NCI-H2029 (cell line): ENCODE results near the gene PSEN1.
A peak's percentile ranks its signal among the peaks of the same experiment; 100 is the strongest.

Experiments used
- DNase-seq: peaks from one replicate; lab custom pipeline; 2025; lab: John Stamatoyannopoulos, UW

Gene PSEN1

DNA sequence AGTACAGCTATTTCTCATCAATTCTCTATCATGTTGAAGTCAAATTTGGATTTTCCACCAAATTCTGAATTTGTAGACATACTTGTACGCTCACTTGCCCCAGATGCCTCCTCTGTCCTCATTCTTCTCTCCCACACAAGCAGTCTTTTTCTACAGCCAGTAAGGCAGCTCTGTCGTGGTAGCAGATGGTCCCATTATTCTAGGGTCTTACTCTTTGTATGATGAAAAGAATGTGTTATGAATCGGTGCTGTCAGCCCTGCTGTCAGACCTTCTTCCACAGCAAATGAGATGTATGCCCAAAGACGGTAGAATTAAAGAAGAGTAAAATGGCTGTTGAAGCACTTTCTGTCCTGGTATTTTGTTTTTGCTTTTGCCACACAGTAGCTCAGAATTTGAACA lies 83.8 kb downstream of the PSEN1 start:
- no peak for DNase-seq

DNA sequence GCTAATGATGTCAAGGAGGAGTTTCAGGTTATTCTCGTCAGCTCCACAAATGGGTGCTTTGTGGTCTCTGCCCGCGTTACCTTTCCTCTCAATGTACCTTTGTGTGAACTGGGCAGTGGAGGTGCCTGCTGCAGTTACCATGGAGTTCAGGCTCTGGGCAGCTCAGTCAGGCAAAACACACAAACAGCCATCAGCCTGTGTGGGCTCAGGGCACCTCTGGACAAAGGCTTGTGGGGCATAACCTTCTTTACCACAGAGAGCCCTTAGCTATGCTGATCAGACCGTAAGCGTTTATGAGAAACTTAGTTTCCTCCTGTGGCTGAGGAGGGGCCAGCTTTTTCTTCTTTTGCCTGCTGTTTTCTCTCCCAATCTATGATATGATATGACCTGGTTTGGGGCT lies 84.3 kb downstream of the PSEN1 start:
- no peak for DNase-seq

DNA sequence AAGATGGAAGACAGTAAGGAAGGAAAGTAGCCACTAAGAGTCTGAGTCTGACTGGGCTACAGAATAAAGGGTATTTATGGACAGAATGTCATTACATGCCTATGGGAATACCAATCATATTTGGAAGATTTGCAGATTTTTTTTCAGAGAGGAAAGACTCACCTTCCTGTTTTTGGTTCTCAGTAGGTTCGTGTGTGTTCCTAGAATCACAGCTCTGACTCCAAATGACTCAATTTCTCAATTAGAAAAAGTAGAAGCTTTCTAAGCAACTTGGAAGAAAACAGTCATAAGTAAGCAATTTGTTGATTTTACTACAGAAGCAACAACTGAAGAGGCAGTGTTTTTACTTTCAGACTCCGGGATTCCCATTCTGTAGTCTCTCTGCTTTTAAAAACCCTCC lies 85.6 kb downstream of the PSEN1 start:
- no peak for DNase-seq

DNA sequence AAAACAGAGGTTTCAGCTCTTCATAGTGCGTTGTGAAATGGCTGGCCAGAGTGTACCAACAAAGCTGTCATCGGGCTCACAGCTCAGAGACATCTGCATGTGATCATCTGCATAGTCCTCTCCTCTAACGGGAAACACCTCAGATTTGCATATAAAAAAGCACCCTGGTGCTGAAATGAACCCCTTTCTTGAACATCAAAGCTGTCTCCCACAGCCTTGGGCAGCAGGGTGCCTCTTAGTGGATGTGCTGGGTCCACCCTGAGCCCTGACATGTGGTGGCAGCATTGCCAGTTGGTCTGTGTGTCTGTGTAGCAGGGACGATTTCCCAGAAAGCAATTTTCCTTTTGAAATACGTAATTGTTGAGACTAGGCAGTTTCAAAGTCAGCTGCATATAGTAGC lies 86.7 kb downstream of the PSEN1 start:
- no peak for DNase-seq

DNA sequence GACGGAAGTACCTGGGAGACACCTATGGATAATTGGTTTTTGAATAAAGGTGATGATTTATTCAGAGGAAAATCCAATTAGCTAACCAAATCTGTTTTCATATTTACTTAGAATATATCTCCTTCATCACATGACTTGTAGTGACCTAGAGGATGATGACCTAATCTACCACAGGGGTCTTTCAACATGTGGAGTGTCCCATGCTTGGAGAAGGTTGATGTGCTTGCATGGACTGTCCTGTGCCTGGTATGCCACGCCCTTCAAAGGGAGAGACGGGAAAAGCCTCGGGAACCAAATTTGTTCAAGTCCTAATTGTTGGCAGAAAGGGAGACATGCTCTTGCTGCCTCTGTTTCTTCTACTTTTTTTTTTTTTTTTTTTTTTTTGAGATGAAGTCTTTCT lies 89.2 kb downstream of the PSEN1 start:
- no peak for DNase-seq

DNA sequence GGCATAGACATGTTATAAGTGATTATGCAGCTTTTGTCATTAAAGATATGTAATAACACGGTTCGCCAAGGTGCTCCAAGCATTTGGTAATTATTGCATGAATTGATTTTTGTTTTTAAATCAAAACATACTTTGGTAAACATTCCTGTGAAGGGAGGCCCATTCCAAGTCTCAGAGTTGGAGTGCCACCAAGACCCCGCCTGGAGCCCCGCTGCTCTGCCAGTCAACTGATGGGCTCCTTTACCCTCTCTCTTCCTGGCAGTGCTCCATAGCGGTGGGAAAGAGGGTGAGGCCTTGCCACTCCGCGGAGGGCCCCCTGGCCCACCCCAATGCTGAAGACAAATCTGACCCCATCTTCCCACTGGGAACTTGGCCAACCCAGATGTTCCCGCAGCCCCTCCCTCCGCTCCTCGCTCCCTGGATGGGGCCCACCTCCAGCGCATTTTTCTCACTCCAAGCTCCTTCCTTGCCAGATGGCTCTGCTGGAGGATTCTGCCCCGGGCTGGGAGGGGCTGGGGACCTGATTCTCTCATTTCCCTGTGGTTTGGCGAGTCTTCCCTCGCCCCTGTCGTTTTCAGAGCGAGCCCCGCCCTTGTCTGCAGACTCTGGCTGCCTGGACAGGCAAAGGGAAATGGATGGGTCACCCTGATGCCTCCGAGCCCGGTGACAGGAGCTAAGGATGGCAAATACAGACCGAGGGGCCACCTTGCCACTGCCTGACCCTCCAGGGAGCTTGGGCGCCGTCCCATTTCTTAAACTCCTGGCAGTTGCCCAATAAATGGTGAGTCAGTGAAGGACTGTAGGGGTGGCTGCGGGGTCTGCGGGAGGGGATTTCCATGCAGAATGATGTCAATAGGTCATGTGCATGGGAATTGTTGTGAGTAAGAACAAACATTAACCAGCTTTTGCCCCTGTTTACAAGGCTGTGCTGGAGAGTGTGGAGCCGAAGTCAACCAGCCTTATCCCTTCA lies 91.8 kb downstream of the PSEN1 start:
- DNase-seq = no peak

DNA sequence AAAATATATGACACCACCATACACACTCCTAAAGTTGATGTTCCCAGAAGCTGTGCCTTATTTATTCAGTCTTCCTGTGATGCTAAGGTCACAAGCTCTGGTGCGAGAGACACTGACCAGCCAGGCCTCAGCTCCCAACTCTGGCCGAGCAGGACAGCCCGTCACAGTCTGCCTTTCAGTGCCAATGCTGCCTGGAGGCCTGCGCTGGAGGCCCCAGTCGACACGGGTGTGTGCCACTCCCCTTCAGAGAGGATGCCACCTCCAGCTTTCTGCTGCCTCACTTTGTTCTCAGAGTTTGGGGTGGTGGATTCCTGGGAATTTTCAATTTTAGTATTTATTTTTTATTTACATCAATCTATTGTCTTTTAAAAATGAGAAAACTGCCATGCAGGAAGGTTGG lies 93.7 kb downstream of the PSEN1 start:
- DNase-seq = no peak

DNA sequence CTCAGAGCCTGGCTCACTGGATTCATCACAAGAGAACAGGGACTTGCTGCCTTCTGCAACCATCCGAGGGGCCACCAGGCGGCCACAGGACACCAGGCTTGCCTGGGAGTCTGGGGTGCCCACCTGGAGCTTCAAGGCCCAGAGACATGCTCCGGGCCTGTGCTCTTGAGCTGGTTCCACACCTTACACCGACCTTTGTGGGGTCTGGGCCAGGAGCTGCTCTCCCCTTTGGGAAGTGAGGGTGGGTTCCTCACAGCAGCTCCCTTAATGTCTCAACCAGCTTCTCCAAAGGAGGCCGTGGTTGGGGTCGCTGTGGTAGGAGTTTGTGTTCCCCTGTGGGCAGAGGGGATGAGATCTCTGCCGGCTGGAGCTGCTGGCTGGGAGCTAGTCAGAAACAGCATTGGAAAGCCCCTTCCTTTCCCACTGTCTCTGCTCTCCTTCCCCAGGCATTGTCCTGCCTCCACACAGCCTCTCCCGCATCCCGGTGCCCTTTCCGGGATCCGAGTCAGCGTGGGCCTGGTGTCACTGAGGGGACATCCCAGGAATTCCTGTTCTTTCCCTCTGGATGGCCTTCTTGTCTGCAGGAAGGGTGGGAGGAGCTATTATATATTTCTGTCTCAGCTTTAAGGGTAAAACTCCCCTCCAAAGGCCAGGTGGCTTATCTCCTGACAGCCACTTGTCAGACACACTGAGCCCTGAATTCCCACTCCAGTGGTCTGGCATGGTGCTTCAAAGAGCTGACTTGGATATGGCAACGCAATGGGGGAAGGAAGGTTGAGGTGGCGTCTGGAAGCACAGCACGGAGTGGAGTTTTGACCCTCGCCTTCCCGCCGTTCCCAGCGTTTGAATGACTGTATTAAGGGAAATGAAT lies 95.9 kb downstream of the PSEN1 start:
- DNase-seq = no peak

DNA sequence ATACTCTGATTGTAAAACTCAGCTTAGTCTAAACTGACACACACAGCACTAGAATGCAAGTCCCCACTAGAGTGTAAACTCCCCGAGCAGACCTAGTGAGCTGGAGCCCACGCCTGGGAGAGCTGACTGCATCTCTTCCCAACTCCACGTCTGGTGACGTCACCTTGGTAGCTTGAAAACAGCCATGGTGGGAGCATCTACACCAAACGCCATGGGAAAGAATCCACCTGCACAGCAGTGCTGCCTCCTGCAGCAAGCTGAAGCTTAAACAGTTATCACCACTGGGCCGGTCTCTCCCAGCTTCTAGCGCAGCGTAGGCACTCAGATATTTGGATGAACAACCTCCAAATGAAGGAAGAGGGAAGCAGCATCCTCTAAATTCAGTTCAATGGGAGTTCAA lies 96.7 kb downstream of the PSEN1 start:
- no peak for DNase-seq

DNA sequence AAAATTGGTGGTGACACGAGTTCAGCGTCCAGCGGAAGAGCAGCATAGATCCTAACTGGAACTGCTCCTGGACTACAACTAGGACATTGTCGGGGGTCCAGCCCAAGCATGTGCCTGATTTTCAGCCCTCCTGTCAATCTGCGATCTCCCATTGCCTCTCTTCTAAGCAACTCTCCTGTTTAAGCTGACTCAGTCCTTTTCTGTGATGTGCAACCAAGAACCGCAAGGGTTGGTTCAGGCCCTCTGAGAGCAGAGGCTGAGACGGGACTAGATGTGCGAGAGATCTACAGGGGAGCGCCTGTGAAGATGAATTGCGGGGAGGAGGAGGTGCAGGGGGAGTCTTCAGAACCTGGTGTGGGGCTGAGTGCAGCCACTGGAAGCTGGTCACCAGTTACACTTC lies 97.3 kb downstream of the PSEN1 start:
- DNase-seq = no peak

DNA sequence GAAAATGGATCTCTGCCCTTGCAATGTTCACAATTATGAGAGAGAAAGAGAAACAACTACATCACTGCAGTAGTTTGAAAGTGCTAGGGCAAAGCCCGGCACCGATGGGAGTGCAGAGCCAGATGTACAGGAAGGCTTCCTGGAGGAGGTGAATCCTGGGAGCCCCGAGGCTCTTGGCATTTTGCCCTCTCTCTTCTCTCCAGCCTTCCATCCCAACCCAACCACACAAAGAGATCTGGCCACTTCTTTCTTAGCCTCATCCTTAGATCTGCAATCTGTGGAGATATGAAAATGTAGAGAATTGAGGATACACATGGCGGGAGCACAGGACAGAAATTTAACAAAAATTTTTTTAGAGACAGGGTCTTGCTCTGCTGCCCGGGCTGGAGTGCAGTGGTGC lies 97.7 kb downstream of the PSEN1 start:
- no peak for DNase-seq

DNA sequence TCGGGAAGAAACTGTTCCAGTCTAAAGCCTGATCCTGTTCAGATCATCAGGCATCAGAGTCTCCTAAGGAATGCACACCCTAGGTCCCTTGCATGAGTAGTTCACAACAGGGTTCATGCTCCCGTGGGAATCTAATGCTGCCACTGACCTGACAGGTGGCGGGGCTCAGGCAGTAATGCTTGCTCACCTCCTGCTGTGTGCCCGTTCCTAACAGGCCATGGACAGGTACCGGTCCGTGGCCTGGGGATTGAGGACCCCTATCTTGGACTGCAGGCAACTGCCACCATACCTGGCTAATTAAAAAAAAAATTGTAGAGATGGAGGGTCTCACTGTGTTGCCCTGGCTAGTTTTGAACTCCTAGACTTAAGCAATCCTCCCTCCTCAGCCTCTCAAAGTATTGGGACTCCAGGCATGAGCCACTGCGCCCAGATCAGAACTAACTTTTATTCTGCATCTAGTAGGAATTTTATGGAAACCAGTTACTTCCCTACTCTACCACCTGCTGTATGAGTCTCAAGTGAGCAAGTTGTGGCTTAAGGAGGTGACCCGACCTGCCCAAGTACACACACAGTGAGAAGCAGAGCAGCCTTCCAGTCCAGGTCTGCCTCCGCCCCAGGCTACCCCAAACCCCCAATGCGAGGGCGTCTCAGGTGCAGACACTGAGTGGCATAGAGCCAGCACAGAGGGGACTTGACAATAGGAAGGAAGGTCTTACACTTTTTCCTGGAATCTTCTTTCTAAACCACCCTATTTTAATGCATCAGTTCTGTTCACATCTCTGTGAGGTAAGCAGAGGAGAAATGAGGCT lies 98.5 kb downstream of the PSEN1 start:
- no peak for DNase-seq

DNA sequence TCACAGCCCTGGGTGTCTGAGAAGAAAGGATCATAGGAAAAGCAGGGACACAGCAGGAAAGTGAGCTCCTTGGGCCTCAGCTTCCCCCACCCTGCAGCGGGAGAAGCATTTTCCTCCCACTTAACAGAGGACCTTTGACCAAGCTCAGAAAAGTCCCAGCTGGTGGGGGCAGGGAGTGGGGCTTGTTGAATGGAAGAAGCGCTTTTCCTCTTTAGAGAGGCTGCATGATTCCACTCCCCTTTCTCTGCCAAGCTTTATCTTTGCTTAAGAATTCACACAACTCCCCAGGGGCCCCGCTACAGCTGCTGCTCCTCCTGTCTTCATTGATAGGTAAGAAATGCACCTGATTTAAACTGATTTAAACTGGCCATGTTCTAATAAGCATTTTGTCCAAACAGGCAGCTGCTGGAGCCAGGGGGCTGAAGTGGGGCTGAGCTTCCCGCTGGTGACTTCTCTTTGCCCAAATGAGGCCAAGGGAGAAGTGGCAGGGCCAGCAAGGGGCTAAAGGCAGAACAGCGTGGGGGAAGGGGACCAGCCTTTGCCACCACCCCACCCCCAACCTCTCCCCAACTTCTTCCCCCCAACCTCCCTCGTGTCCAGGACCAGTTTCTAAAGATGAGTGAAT lies 99.3 kb downstream of the PSEN1 start:
- DNase-seq = no peak

DNA sequence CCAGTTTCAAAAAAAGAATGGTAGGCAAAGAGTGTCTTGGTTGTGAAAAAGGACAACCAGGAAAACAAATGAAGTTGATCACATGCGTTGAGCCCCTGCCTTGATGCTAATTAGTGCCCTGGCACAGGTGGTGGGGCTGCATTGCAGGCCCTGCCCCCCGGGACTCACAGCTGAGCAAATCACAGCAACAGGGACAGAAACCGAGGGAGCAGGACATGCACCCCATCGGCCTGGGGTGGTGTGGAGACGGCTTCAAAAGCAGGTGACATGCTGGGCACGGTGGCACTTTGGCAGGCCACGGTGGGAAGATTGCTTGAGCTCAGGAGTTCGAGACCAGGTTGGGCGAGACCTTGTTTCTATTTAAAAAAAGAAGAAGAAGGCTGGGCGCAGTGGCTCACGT lies 99.8 kb downstream of the PSEN1 start:
- DNase-seq = no peak

DNA sequence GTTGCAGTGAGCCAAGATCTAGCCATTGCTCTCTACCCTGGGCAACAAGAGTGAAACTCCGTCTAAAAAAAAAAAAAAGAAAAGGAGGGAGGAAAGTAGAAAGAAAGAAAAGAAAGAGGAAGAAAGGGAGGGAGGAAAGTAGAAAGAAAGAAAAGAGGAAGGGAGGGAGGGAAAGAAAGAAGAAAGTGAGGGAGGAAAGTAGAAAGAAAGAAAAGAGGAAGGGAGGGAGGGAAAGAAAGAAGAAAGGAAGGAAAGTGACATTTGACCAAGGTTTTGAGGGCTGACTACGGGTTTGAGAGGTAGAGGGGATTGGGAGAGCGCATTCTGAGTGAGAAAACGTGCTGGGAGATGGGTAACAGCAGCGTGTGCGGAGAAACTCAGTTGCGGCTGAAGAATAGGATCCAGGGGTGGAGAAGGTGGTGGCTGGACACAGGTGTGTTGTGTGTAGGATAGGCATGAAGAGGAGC lies 100.5 kb downstream of the PSEN1 start:
- no peak for DNase-seq

DNA sequence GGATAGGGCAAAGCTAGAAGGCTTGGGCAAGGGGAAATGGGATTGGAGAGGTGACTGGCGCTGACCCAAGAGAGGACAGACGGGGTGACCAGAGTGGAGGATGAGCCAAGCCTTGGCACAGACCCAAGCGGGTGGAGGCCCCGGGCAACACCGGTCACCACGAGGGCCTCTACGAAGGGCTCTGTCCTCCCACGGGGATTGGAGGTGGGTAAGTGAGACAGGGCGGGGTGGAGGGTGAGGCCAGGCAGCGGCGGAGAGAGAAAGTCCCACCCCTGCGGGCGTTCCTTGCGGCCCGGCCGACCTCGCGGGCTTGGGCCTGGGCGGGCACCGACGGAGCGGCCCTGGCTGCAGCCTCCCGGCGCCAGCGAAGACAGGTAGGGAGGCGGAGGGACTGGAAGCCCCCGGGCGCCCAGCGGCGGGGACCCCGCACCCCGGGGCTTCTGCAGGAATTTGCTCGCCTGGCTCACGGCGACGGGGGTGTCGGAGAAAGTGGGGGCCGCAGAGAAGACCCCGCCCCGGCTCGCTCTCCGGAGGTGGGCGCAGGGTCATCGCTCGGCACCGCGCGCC lies 101.0 kb downstream of the PSEN1 start, which contains the start of gene PAPLN:
TSS of gene PAPLN (plus strand) at position 288 of the 567 bp plus-strand sequence. CDS start 2,273 bp downstream, outside the sequence.
- peak; percentile 23 for DNase-seq

DNA sequence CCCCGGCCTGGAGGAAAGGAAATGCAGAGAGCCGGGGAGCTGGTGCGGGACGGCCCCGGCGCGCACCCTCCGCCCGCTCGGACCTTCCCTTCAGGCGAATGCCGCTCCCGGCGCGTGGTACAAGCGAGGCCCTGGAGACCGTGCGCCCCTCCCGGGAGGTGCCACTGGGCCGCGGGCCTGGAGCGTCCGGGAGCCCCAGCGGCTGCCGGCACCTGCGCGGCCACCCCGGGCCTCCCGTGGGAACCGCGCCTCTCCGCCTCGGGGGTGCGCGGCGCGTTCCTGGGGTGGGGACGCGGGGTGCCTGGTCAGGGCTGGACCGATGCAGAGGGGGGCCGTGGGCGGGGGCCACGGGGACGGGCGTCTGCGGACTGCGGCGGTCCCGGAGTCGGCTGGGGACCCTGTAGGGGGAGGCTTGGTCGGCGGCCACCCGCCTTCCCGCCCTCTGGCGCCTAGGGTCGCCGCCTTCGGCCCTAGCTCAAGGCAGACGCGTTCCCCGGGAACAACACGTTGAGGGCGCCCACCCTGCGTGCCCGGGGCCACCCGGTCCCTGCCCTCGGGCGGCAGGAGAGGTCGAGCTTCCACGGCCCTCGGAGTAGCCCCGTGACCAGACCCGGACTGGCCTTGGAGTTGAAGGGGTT lies 101.6 kb downstream of the PSEN1 start:
- no peak for DNase-seq

DNA sequence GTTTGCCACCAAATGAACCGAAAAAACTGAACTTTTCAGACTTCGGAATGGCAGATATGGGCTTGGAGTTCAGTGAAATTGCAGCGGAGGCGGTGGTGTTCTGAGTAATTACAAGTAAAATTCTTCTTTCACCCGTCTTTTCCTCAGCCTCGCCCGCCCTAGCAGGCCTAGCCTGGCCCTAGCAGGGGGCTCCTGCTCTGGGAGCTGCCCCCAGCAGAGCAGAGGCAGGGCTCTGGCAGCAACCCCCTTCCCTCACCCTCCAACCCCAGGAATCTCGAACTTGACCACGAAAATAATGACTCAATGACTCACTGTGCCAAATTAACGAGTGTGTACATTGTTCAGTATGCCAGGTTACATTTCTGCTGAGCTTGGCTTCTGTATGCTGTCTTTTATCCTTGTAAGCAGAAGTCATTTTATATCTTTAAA lies 102.1 kb downstream of the PSEN1 start:
- no peak for DNase-seq

DNA sequence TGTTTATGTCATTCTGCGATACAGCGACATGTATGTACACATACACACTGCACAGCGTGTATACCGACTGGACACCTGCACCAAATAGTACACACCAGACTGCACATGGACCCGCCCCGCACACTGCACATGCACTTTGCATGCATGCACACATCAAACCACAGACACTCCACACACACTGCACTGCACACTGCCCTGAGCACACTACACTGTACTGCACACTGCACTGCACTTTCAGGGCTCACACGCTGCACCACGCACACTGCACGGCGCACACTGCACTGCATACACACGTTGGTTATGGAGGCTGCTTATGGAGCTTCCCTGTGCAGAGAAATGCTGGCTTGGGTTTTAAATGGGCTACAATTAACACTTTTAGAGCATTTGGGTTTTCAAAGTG lies 102.6 kb downstream of the PSEN1 start:
- no peak for DNase-seq

DNA sequence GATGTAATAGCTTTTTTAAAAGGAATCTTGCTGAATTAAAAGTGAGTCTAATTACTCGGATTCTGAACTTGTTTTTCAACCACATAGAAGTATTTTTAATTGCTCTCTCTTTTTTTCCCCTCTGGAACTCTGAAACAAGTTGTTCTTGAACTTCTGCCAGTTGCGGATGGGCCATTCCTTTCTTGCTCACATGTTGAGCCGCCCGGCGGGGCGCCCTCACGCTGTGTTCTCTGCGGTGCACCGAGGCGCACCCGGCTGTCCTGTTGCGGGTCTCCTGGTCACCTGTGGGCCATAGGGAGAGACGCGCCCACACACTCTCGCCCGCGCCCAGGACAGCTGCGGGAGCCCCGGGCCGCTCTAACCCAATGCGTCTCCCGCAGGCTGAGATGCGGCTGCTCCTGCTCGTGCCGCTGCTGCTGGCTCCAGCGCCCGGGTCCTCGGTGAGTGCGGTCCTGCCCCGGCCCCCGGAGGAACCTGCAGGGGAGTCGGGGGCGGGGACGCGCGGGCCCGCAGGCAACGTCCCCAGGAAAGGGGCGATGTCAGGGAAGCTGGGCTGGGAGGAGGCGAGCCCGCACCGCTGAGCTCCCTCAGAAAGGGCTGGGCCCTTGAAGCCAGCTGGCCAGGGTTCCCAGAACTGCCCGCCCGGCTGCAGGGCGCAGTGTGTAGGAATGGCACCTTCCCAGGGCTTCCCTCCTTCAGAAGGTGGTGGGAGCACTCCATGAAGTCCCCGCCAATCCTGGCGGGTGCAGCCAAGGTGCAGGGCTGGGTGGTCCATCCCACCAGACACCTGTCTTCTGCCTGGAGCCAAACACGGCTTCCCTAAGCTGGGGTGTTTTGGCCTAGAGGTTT lies 103.3 kb downstream of the PSEN1 start:
- no peak for DNase-seq
